Parathyroid adenoma (tissue), 2 donors: ENCODE measurements around the gene PARD3B.

Experiments used
- H2AFZ ChIP-seq: fragments of 300-600 bp; sonication (generic); one replicate; pipeline ENCODE4 v1.7.0; 2017; ENCODE audit warnings: antibody characterized with exemption, mild to moderate bottlenecking
- H3K27ac ChIP-seq: fragments of 300-600 bp; sonication (generic); one replicate; pipeline ENCODE4 v1.7.0; 2017
- H3K27me3 ChIP-seq: fragments of 300-600 bp; sonication (generic); one replicate; pipeline ENCODE4 v1.7.0; 2017; ENCODE audit warnings: low read length; ENCODE audit not compliant: control insufficient read depth, insufficient read depth
- H3K36me3 ChIP-seq: fragments of 300-600 bp; sonication (generic); one replicate; pipeline ENCODE4 v1.7.0; 2017; ENCODE audit warnings: low read length; ENCODE audit not compliant: control insufficient read depth, insufficient read depth
- H3K4me1 ChIP-seq: fragments of 300-600 bp; sonication (generic); one replicate; pipeline ENCODE4 v1.7.0; 2017; ENCODE audit warnings: control low read depth
- H3K4me2 ChIP-seq: fragments of 300-600 bp; sonication (generic); one replicate; pipeline ENCODE4 v1.7.0; 2017; ENCODE audit warnings: low read length
- H3K4me3 ChIP-seq: fragments of 300-600 bp; sonication (generic); one replicate; pipeline ENCODE4 v1.7.0; 2017; ENCODE audit warnings: low read depth, low read length
- H3K79me2 ChIP-seq: fragments of 300-600 bp; sonication (generic); one replicate; pipeline ENCODE4 v1.7.0; 2017; ENCODE audit warnings: control low read depth
- H3K9ac ChIP-seq: fragments of 300-600 bp; sonication (generic); one replicate; pipeline ENCODE4 v1.7.0; 2017; ENCODE audit warnings: mild to moderate bottlenecking
- H3K9me3 ChIP-seq: fragments of 300-600 bp; sonication (generic); one replicate; pipeline ENCODE4 v1.7.0; 2017; ENCODE audit warnings: low read length; ENCODE audit not compliant: control insufficient read depth
- TF ChIP-seq, protein P1 (sequence below): fragments of 300-600 bp; sonication (generic); IDR thresholded peaks from one replicate; pipeline ENCODE4 v1.7.0; 2017; ENCODE audit warnings: antibody characterized with exemption, mild to moderate bottlenecking
- donor health status: primary hyperparathyroidism.

PARD3B gene

DNA sequence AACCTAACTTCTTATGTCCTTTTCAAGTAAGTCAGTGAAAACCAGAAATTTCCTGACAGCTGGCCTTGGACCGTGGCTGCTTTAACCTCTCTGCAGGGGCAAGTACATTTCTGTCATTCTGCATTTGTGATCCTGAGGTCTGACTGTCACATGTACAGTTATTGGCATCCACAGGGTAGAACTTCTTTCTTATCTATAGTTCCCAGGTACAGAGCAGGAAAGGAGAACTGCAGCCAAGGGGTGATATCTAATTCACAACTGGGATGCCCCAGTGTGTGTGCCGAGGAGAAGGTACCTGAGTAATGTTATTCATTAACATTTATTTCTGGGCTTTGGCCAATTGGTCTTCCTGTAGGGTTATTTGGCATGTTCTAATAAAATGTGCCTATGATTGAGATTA lies 468.9 kb downstream of the PARD3B start:
- no peak overlapping the region for H3K9ac ChIP-seq
- no peaks in the 10 kb centered on the region for H3K79me2 ChIP-seq
- no peaks in the 10 kb centered on the region for H3K27me3 ChIP-seq
- no peak overlapping the region for H2AFZ ChIP-seq
- no peaks in the 10 kb centered on the region for H3K36me3 ChIP-seq
- H3K4me3 ChIP-seq, result no peak overlapping the region
- TF ChIP-seq, protein P1, sequence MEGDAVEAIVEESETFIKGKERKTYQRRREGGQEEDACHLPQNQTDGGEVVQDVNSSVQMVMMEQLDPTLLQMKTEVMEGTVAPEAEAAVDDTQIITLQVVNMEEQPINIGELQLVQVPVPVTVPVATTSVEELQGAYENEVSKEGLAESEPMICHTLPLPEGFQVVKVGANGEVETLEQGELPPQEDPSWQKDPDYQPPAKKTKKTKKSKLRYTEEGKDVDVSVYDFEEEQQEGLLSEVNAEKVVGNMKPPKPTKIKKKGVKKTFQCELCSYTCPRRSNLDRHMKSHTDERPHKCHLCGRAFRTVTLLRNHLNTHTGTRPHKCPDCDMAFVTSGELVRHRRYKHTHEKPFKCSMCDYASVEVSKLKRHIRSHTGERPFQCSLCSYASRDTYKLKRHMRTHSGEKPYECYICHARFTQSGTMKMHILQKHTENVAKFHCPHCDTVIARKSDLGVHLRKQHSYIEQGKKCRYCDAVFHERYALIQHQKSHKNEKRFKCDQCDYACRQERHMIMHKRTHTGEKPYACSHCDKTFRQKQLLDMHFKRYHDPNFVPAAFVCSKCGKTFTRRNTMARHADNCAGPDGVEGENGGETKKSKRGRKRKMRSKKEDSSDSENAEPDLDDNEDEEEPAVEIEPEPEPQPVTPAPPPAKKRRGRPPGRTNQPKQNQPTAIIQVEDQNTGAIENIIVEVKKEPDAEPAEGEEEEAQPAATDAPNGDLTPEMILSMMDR, result no peak
- no peak overlapping the region for H3K4me2 ChIP-seq
- no peak overlapping the region for H3K27ac ChIP-seq
- H3K9me3 ChIP-seq, result no peaks in the 10 kb centered on the region
- no peaks in the 10 kb centered on the region for H3K4me1 ChIP-seq

DNA sequence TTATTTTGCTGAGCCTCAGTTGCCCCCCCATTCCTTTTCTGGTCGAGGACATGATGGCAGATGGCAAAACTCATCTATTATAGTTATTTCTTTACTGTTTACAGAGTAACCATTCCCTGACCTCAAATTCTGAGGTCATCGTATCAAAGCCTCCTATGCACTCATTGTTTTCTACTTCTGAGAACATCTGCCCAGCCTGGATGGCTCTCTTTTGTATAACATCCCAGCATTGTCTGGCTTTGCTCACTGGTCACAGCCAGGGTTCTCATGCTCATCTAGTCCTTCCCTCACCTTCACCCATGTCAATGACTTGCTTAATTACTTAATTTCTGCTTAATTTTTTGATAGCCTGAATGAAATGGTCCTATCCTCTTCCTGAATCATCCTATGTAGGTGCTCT lies 472.1 kb downstream of the PARD3B start:
- Histone ChIP-seq H2AFZ (no peak overlapping the region), H3K4me1 (no peaks in the 10 kb centered on the region), H3K36me3 (no peaks in the 10 kb centered on the region), H3K4me2 (no peak overlapping the region), H3K9me3 (no peaks in the 10 kb centered on the region), H3K79me2 (no peaks in the 10 kb centered on the region), H3K9ac (no peak overlapping the region), H3K27ac (no peak overlapping the region), H3K27me3 (no peaks in the 10 kb centered on the region), H3K4me3 (no peak overlapping the region)
- TF ChIP-seq, protein P1, result no peak

DNA sequence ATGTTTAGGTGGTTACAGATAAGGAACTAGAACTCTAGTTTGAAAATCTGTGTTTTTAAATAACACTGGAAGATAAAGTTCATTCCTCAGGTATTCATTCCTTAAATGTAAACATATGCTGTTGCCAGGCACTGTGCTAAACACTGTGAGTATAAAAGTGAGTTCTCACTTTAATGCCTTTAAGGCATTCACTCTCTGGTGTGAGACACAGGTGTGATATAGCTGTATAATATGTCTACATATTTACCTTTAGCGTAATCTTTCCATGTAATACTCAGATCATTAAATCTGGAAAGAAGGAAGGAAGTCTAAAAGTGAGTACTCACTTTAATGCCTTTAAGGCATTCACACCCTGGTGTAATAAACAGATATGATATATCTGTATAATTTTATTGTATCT lies 472.6 kb downstream of the PARD3B start:
- H3K4me3 ChIP-seq, result no peak overlapping the region
- no peaks in the 10 kb centered on the region for H3K27me3 ChIP-seq
- H3K4me1 ChIP-seq, result no peaks in the 10 kb centered on the region
- no peak overlapping the region for H3K9ac ChIP-seq
- no peak overlapping the region for H3K27ac ChIP-seq
- H3K9me3 ChIP-seq, result no peaks in the 10 kb centered on the region
- no peak overlapping the region for H2AFZ ChIP-seq
- H3K79me2 ChIP-seq, result no peaks in the 10 kb centered on the region
- no peak overlapping the region for H3K4me2 ChIP-seq
- H3K36me3 ChIP-seq, result no peaks in the 10 kb centered on the region
- TF ChIP-seq, protein P1, result no peak

DNA sequence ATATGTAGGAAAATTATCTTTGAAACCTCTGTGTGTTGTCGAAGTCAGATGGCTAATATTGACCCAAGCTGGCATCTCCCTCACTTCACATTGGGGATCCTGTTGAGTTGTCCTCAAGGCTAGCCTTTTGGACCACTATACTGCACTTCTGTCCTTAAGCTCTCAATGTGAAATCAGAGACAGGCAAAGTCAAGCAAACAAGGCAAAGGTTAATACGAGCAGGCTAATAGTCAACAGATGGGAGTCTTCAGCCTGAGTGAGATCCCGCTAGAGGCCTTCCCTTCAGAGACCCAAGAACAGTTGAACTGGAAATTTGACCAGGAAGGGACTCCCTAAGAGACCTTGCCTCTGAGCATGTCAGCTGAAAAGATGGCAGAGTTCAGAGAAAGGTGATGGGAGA lies 475.4 kb downstream of the PARD3B start:
- Histone ChIP-seq H3K9me3 (no peaks in the 10 kb centered on the region), H3K79me2 (no peaks in the 10 kb centered on the region), H2AFZ (no peak overlapping the region), H3K4me1 (no peaks in the 10 kb centered on the region), H3K4me3 (no peak overlapping the region), H3K36me3 (no peaks in the 10 kb centered on the region), H3K4me2 (no peak overlapping the region), H3K27ac (no peak overlapping the region), H3K9ac (no peak overlapping the region), H3K27me3 (no peaks in the 10 kb centered on the region)
- TF ChIP-seq, protein P1, result no peak

DNA sequence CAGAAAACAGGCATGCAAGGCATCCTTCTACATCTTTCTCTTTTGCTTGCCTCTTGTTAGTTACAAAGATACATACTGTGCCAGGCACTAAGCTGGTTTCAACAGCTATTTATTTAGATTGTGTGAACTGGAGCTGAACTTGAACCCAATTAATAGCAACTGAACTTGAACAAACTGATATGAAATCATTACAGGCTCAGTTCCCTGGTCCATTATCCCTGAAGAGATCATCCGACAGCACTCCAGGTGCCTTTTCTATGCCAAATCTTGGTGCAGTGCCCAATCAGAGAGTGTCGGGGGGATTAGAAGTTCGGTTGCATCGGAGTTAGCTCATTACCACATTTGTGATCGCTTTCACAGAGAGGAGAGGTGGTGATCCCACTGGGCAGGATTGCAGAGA lies 477.6 kb downstream of the PARD3B start:
- Histone ChIP-seq H3K4me3 (no peak overlapping the region), H3K27me3 (no peaks in the 10 kb centered on the region), H2AFZ (no peak overlapping the region), H3K9ac (no peak overlapping the region), H3K27ac (no peak overlapping the region), H3K36me3 (no peaks in the 10 kb centered on the region), H3K9me3 (no peaks in the 10 kb centered on the region), H3K79me2 (no peaks in the 10 kb centered on the region), H3K4me2 (no peak overlapping the region), H3K4me1 (no peaks in the 10 kb centered on the region)
- TF ChIP-seq, protein P1, result no peak
